NCI-H1930 (cell line): ENCODE data around the gene PCDHGA3.
A peak's percentile ranks its signal among the peaks of the same experiment; 100 is the strongest.
"Not testable (repeated sequence)": the region's sequence is repeated elsewhere in the genome, so short reads cannot be mapped to it uniquely, and the experiment has no call there.

ENCODE experiments used
- DNase-seq, 2 experiments: peaks; one replicate each; lab custom pipeline; 2025; lab: John Stamatoyannopoulos, UW

Gene PCDHGA3

DNA sequence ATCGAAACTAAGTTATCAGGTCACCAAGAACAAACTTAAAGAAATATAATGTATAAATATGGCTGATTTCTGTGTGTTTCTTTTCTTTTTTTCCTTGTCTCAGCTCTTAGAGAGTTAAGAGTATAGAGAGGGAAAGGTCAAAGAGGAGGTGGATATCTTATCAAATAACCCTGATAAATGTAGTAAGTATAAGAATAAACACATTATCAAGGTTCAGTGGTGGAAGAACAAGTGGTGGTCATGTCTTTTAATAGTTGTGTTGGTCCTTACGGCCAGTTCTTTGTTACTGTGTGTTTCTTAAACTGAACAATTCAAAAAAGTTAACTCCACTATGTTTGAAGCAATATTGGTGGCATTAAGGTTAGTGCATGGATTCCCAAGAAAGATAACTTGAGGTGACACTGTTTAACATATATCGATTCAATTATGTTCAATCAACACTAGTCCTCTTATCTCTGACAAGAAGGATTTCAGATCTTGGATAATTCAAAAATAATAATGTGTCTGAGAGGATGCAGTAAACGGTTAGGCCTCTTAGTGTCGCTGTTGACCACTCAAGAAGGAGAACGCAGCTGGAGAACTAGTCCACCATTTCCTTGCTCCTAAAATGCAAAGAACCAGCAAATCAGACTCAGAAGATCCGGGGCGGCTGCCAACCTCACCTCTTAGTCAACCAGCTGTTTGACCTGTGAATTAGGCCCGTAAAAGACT is at the start of gene PCDHGA3:
Gene PCDHGA3 (plus strand): TSS at position 588 of the 711 bp plus-strand sequence. CDS start 205 bp downstream, outside the sequence.
- DNase-seq, result no peak

DNA sequence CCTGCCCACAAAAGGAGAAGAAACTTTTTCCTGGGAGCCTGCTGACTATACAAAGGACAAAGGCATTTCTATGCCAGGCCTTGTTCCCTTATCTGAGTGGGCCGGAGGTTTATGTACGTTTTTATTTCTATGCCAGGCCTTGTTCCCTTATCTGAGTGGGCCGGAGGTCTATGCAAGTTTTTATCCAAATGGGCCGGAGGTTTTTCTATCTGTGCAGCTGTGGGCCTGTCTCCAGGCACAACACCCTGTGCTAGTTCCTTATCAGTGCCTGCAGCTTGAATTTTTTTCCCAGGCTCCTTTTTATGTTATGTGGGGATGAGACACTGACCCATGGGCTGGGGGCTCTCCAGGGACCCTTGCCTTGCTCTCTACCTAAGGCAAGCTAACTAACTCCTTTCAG is 45.3 kb upstream of the PCDHGA3 start:
- no peak for DNase-seq

DNA sequence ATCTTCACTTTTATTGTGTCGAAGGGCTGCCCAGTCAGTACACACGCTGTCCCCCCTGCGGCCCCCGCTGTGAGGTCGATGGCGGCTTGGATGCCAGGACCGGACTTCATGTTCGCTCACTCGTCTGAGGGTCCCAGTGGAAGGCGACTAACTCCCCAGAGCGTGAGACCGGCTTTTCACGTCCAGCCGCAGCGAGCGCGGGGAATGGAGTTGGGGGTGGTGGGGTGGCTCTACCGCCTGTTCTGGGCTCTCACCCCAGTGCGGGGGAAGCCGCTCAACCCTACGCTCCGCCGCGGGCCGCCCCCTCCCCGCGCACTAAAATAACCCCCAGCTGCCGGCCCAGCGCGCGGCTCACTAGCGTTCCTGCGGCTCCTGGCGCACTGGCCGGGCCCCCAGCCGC is 39.9 kb upstream of the PCDHGA3 start, which contains the start of gene SLC25A2:
Gene SLC25A2 (minus strand): TSS at position 294 of the 400 bp plus-strand sequence. CDS start 184 bp downstream, at position 110.
- no peak for DNase-seq

DNA sequence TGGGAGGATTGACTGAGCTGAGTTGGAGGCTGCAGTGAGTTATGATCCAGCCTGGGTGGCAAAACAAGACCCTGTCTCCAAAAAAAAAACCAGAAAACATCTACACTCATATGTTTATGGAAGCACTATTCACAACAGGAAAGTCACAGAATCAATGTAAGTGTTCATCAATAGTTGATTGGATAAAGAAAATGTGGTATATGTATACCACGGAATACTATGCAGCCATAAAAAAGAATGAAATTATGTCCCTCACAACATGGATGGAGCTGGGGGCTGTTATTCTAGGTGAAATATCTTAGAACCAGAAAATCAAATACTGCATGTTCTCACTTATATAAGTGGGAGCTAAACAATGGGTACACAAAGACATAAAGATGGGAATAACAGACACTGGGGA is 37.0 kb upstream of the PCDHGA3 start:
- no peak for DNase-seq

DNA sequence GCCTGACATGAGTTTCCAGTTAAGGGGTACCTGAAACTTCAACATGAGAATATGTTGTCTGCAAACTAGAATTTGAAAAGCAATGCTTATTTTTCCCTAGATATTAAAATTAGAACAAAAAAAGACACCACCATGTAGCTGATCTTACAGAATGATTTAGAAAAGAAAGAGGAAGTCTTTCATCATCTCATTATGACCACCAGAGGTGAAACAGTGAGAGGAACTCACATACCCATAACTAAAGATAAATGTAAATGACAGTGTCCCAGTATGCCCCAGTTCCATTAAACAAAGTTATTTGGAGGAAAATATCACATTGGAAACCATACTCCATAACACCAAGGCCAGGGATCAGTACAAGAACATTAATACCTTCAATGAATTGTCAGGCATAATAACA is 29.9 kb upstream of the PCDHGA3 start:
- DNase-seq, result no peak

DNA sequence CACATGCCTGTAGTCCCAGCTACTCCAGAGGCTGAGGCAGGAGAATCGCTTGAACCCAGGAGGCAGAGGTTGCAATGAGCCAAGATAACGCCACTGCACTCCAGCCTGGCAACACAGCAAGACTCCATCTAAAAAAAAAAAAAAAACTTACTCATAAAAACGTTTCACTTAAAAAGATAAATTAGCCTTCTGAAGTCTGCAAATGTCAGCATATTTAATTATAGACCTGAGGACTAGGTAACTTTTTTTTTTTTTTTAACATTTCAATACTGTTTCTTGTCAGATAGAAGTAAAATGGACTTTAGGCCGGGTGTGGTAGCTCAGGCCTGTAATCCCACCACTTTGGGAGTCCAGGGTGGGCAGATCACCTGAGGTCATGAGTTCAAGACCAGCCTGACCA is 26.7 kb upstream of the PCDHGA3 start:
- DNase-seq, result not testable (repeated sequence)

DNA sequence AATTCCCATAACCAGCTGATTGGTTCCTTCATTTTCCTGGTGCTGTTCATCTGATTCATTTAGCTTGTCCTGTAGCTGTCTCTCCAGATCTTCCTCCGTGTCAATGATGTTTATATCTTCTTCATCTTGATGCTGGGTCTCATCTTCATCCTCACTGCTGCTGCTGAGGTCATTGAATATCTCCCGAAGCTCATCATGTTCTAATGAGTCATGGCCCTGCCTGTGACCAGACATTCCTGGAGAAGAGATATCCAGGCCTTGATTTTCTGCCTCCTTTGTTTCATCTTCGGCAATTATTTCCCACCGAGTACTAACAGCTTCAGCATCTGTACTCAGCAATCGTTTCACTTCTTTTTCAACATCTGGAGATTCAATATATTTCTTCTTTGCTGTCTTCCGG is 24.4 kb upstream of the PCDHGA3 start:
- DNase-seq, result no peak

DNA sequence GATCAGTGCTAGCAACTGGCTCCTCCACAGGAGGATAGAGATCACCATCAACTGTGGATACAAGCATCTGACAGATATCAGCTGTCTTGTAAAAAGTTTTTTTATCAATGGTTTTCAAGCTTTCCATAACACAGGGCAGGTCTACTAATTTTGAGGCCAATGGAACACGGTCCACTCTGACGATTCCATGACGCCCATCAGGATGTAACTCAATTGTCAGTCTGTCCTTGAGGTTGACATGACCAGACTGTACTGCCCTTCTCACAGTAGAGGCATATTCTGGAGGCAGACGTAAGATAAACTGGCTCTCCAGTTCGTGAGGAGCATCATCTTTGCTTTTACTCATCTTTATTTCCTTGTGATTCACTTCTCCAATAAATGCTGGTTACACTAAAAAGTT is 23.9 kb upstream of the PCDHGA3 start:
- no peak for DNase-seq

DNA sequence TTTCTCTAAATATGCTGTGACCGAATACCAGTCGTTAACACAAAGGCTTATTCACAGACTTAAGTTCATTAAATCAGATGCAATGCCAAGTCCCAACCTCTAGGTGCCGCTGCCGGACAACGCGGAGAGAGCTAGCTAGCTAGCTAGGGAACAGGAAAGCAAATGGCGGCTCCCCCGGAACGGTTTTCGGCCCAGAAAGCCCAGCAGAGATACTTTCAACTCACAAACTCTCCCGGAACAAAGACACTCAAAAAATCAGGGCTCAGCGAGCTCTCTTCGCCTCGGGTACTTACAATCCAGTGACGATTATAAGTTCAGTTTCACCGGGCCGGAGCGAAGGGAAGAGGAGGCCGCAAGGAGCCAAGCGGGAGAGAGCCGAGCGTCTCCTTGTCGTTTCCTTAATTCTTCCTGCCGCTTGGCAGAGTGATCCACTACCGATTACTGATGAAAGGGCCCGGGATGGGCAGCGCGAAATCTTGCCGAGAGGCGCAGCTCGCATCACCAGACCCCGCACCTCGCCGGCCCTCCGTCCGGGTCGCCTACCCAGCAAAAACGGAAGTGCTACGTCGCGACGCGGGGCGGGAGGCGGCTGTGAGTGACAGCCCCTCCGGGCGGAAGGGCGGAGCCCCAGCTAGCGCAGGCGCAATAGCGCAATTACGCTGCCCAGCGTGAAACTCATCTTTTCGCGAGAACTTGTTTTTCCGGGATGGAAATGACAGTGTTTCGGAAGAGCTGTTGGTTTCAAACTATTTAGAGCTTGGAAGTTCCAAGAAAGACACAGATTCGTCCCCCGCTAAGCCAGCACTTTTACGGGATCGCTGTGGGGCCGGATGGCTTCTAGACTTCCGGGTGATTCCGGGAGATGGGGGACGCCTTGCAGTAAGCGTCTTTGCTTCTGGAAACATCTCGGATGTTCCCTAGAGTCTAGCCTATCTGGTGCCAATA is 23.1 kb upstream of the PCDHGA3 start, which contains the start of gene TAF7:
Gene TAF7 (minus strand): TSS at position 560 of the 945 bp plus-strand sequence. CDS start 740 bp downstream, outside the sequence.
- peak; percentile 69 to 87 for DNase-seq

DNA sequence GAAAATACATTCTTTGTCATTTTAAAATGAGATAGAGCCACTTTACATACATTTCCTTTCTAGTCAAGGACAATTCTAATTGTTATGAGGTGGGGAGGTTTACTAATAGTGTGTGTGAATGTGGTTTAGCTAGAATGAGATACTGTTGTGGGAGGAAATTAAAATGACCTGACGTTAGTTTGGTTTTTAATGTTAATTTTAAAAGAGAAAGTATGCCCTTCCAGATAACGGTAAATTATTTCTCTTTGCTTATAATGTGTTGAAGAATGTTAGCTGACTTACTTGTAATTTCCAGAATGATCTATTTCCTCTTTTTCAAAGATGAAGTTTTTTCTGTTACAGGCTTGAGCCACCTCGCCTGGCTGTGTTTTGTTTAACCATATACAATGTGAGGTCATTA is 21.4 kb upstream of the PCDHGA3 start:
- DNase-seq, result no peak

DNA sequence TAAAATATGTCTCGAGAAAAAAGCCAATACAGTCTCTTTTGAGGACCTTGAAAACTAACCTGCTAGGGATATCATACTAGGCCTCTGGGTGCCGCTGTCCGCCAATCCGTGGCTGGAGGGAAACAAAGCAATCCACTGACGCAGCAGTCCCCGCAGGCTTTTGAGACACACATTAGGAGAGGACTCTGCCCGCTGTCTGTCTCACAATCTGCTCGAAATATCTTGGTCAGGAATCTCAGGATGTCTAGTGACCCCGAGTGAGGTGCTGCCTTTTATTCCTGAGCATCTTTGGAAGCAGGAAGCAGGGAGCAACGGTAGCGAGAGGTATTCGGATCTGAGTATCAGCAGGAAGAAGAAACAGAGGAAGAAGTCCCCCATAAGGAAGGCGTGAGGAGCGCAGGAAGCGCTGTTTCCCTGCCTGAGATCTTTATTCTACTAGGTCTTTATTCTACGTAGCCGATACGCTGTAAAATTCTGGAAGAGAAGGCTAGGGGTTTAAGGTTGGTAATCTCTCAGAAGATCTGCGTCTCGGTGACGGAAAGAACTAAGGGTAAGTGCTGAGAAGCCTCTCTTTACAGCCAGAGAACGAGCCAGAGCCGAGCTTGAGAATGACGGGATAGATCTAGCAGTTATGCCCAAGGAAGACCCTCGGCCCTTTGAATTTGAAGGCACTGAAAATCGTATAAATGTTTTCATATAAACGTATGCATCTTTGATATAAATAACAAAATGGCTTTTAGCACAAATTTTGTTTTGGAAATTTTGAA is 17.4 kb upstream of the PCDHGA3 start:
- peak; percentile 21 to 61 for DNase-seq

DNA sequence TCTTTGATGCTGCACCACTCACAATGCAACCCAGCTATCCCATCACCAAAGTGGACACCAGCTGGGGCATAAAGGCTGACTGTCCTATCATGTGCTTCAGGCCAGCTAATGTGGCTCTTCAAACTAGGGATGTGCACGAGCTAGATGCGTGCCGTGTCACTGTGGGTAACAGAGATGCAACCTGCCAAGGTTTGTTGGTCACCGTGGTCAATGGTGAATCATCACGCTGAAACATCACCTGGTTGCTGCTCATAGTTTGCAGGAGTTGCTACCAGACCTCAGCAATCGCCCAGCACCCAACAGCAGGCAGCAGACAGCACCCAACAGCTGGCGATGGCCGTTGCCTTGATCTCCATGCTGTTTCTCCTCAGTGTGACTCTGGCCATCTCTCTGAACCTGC is 15.4 kb upstream of the PCDHGA3 start:
- no peak for DNase-seq

DNA sequence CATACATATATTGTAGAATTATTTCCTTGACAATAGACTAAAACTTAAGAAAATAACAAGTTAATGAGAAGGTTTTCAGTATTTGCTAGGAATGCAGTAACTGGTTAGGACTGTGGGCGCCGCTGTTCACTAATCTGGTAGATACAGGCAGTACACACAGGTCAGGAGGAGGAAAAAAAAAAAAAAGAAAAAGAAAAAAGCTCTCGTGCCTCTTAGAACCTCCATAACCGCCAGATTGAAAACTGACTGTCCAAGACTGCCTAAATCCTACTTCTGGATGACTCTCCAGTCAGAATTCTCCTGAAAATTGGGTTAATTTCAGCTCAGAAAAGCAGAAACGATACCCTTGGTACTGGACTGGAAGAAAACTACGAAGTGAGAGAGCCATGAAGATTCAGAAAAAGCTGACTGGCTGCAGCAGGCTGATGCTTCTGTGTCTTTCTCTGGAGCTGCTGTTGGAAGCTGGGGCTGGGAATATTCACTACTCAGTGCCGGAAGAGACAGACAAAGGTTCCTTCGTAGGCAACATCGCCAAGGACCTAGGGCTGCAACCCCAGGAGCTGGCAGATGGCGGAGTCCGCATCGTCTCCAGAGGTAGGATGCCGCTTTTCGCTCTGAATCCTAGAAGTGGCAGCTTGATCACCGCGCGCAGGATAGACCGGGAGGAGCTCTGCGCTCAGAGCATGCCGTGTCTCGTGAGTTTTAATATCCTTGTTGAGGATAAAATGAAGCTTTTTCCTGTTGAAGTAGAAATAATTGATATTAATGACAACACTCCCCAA is 13.1 kb upstream of the PCDHGA3 start, which contains the start of gene PCDHGA1:
Gene PCDHGA1 (plus strand): TSS at position 216 of the 782 bp plus-strand sequence.
- DNase-seq, result no peak

DNA sequence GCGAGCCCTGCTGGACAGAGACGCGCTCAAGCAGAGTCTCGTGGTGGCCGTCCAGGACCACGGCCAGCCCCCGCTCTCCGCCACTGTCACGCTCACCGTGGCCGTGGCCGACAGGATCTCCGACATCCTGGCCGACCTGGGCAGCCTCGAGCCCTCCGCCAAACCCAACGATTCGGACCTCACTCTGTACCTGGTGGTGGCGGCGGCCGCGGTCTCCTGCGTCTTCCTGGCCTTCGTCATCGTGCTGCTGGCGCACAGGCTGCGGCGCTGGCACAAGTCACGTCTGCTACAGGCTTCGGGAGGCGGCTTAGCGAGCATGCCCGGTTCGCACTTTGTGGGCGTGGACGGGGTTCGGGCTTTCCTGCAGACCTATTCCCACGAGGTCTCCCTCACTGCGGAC is 11.1 kb upstream of the PCDHGA3 start:
- not testable (repeated sequence) for DNase-seq

DNA sequence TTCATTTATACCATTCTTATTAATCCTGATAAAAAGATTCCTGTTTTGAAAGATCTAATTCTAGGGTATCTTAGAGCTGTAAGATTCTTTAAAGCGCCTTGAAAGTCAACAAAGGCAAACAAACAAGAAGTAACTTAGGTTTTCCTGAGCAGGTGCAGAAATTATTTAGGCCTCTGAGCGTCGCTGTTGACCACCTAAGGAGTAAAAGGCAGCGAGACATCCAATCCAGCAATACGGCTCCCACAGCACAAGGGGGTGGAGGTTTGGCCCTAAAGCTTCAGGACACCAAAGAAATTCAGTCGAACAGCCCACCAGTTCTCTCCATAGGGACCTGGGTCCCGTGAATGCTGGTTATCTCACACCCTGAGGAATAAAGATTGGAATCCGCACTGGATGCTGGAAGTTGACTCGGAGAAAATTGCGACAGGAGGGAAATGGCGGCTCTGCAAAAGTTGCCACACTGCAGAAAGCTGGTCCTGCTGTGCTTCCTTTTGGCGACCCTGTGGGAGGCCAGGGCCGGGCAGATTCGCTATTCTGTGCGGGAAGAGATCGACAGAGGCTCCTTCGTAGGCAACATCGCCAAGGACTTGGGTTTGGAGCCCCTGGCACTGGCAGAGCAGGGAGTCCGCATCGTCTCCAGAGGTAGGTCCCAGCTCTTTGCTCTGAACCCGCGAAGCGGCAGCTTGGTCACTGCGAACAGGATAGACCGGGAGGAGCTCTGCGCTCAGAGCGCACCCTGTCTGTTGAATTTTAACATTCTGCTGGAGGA is 4.9 kb upstream of the PCDHGA3 start, which contains the start of gene PCDHGA2:
Gene PCDHGA2 (plus strand): TSS at position 223 of the 769 bp plus-strand sequence.
- DNase-seq, result no peak

DNA sequence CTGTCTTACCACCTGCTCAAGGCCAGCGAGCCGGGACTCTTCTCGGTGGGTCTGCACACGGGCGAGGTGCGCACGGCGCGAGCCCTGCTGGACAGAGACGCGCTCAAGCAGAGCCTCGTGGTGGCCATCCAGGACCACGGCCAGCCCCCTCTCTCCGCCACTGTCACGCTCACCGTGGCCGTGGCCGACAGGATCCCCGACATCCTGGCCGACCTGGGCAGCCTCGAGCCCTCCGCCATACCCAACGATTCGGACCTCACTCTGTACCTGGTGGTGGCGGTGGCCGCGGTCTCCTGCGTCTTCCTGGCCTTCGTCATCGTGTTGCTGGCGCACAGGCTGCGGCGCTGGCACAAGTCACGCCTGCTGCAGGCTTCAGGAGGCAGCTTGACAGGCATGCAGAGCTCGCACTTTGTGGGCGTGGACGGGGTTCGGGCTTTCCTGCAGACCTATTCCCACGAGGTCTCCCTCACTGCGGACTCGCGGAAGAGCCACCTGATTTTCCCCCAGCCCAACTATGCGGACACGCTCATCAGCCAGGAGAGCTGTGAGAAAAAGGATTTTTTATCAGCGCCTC is 2.8 kb upstream of the PCDHGA3 start:
- not testable (repeated sequence) for DNase-seq

DNA sequence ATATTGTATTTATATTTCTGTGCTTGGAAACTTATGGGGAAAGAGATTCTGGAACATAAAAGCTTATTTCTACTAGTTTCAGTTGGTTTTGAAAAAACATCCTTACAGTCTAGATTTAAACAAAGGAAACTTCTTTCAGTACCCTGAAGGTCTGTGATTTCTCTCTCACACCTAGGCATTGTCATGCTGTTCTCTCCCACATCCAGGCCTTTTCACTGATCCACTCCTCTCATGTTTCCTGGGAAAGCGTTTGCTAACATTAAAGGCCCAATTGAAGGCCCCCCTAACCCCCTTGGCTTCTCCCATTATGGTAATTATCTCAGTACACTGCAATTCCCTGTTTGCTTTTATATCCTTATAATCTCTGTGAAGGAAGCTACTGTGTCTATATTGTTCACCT is 856 bp upstream of the PCDHGA3 start:
- no peak for DNase-seq

DNA sequence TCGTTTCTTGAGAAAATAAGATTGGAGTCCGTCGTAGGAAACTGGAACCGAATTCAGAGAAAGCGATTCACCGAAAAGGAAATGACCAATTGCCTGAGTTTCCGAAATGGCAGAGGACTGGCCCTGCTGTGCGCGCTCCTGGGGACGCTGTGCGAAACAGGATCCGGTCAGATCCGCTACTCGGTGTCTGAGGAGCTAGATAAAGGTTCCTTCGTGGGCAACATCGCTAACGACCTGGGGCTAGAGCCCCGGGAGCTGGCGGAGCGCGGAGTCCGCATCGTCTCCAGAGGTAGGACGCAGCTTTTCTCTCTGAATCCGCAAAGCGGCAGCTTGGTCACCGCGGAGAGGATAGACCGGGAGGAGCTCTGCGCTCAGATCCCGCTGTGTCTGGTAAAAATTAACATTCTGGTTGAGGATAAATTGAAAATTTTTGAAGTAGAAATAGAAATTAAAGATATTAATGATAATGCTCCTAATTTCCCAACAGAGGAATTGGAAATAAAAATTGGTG is 379 bp downstream of the PCDHGA3 start:
- no peak for DNase-seq

DNA sequence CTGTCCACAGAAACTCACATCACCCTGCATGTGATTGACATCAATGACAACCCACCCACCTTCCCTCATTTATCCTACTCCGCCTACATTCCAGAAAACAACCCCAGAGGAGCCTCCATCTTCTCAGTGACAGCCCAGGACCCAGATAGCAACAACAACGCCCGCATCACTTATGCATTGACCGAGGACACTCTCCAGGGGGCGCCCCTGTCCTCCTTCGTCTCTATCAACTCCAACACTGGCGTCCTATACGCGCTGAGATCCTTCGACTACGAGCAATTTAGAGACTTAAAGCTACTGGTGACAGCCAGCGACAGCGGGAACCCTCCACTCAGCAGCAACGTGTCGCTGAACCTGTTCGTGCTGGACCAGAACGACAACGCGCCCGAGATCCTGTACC is 1.7 kb downstream of the PCDHGA3 start:
- DNase-seq, result no peak

DNA sequence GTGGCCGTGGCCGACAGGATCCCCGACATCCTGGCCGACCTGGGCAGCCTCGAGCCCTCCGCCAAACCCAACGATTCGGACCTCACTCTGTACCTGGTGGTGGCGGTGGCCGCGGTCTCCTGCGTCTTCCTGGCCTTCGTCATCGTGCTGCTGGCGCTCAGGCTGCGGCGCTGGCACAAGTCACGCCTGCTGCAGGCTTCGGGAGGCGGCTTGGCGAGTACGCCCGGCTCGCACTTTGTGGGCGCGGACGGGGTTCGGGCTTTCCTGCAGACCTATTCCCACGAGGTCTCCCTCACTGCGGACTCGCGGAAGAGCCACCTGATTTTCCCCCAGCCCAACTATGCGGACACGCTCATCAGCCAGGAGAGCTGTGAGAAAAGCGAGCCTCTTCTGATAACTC is 2.4 kb downstream of the PCDHGA3 start:
- not testable (repeated sequence) for DNase-seq
